ENCODE data around the gene POLA1.

GRCh38 chrX:24982306-24982965 is 288.7 kb downstream of the POLA1 start:
- TF ChIP-seq, protein P1, sequence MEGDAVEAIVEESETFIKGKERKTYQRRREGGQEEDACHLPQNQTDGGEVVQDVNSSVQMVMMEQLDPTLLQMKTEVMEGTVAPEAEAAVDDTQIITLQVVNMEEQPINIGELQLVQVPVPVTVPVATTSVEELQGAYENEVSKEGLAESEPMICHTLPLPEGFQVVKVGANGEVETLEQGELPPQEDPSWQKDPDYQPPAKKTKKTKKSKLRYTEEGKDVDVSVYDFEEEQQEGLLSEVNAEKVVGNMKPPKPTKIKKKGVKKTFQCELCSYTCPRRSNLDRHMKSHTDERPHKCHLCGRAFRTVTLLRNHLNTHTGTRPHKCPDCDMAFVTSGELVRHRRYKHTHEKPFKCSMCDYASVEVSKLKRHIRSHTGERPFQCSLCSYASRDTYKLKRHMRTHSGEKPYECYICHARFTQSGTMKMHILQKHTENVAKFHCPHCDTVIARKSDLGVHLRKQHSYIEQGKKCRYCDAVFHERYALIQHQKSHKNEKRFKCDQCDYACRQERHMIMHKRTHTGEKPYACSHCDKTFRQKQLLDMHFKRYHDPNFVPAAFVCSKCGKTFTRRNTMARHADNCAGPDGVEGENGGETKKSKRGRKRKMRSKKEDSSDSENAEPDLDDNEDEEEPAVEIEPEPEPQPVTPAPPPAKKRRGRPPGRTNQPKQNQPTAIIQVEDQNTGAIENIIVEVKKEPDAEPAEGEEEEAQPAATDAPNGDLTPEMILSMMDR (IDR thresholded peaks at IDR 0.05): no peak
- TF ChIP-seq EP300 (IDR thresholded peaks at IDR 0.05): no peak
- no peak for TF ChIP-seq POLR2AphosphoS5 (IDR thresholded peaks at IDR 0.05)
- no peak for TF ChIP-seq POLR2A (IDR thresholded peaks at IDR 0.05; ENCODE audit: low read depth)
